Thyroid gland (tissue), 4 donors: ENCODE measurements around the gene ANK3.

Experiments used
- CTCF ChIP-seq, 6 experiments: fragments of 200-600 bp in 3 of 6; fragments of 450-650 bp in 3 of 6; sonication (generic) in 3 of 6; IDR thresholded peaks; one replicate each; pipeline ENCODE4 v1.5.1; 2016 to 2019; ENCODE audit warnings: antibody characterized with exemption in 6 of 6, mild to moderate bottlenecking in 2 of 6, inconsistent platforms in 1 of 6, moderate library complexity in 1 of 6
- POLR2A ChIP-seq, 2 donors: fragments of 450-650 bp; IDR thresholded peaks; one replicate each; pipeline ENCODE4 v1.6.1; 2017; ENCODE audit warnings: antibody characterized with exemption in 2 of 2, mild to moderate bottlenecking in 2 of 2, moderate library complexity in 1 of 2

- TF ChIP-seq CTCF (IDR thresholded peaks at IDR 0.05) (no peak), POLR2A (IDR thresholded peaks at IDR 0.05) (no peak)
Measured at GRCh38 chr10:60236869-60237524, 152.7 kb downstream of the ANK3 start.
